Measurements from ENCODE around the gene YTHDF1.

The YTHDF1 gene

GRCh38 chr20:63192721-63193120 is 23.2 kb downstream of the YTHDF1 start:
- TF ChIP-seq ISL1 (CRISPR knock-in tag; IDR thresholded peaks at IDR 0.05) (no peak), ARNTL (CRISPR knock-in tag; IDR thresholded peaks at IDR 0.05; ENCODE audit: borderline replicate concordance, low read depth) (no peak), ESRRG (CRISPR knock-in tag; IDR thresholded peaks at IDR 0.05) (no peak), SNAI2 (CRISPR knock-in tag; IDR thresholded peaks at IDR 0.05) (no peak), PATZ1 (CRISPR knock-in tag; IDR thresholded peaks at IDR 0.05; ENCODE audit: borderline replicate concordance) (no peak)
- ATAC-seq = no peak

- no peak for TF ChIP-seq ZNF70 (CRISPR knock-in tag; IDR thresholded peaks at IDR 0.05)
- TF ChIP-seq OSR1 (CRISPR knock-in tag; IDR thresholded peaks at IDR 0.05) = no peak
- no peak for TF ChIP-seq RARB (CRISPR knock-in tag; IDR thresholded peaks at IDR 0.05)
- TF ChIP-seq TOX (CRISPR knock-in tag; IDR thresholded peaks at IDR 0.05; ENCODE audit: borderline replicate concordance) = no peak
- no peak; the same call in 2 of the 3 replicates for ATAC-seq
Observed at GRCh38 chr20:63191400-63191799, 24.5 kb downstream of the YTHDF1 start.

GRCh38 chr20:63190828-63191227 is 25.1 kb downstream of the YTHDF1 start:
- ATAC-seq = no peak; the same call in 2 of the 3 replicates
- TF ChIP-seq ARNTL (CRISPR knock-in tag; IDR thresholded peaks at IDR 0.05; ENCODE audit: borderline replicate concordance, low read depth) (no peak), ISL1 (CRISPR knock-in tag; IDR thresholded peaks at IDR 0.05) (no peak), TOX (CRISPR knock-in tag; IDR thresholded peaks at IDR 0.05; ENCODE audit: borderline replicate concordance) (no peak)

- ATAC-seq = no peak
- no peak for TF ChIP-seq POU6F1 (CRISPR knock-in tag; IDR thresholded peaks at IDR 0.05; ENCODE audit: borderline replicate concordance, low read depth)
- no peak for TF ChIP-seq CREB5 (CRISPR knock-in tag; IDR thresholded peaks at IDR 0.05; ENCODE audit: low read depth)
- TF ChIP-seq ZFP3 (CRISPR knock-in tag; IDR thresholded peaks at IDR 0.05) = no peak
- TF ChIP-seq TCF4 (CRISPR knock-in tag; IDR thresholded peaks at IDR 0.05; ENCODE audit: borderline replicate concordance) = no peak
- TF ChIP-seq ZC3H10 (CRISPR knock-in tag; IDR thresholded peaks at IDR 0.05) = no peak
- no peak for TF ChIP-seq RARB (CRISPR knock-in tag; IDR thresholded peaks at IDR 0.05)
- TF ChIP-seq CSDC2 (CRISPR knock-in tag; IDR thresholded peaks at IDR 0.05) = no peak
- no peak for TF ChIP-seq ESRRG (CRISPR knock-in tag; IDR thresholded peaks at IDR 0.05)
- no peak for TF ChIP-seq PPARA (CRISPR knock-in tag; IDR thresholded peaks at IDR 0.05; ENCODE audit: borderline replicate concordance)
Observed at GRCh38 chr20:63189846-63190559, 25.9 kb downstream of the YTHDF1 start.

GRCh38 chr20:63189322-63189642 is 26.6 kb downstream of the YTHDF1 start:
- no peak for ATAC-seq
- TF ChIP-seq ZNF70 (CRISPR knock-in tag; IDR thresholded peaks at IDR 0.05) = no peak
- no peak for TF ChIP-seq PATZ1 (CRISPR knock-in tag; IDR thresholded peaks at IDR 0.05; ENCODE audit: borderline replicate concordance)

- ATAC-seq = no peak
- TF ChIP-seq ESRRG (CRISPR knock-in tag; IDR thresholded peaks at IDR 0.05) = no peak
- TF ChIP-seq BACH2 (CRISPR knock-in tag; IDR thresholded peaks at IDR 0.05; ENCODE audit: borderline replicate concordance) = no peak
- TF ChIP-seq ISL1 (CRISPR knock-in tag; IDR thresholded peaks at IDR 0.05) = no peak
- TF ChIP-seq ZNF70 (CRISPR knock-in tag; IDR thresholded peaks at IDR 0.05) = no peak
- TF ChIP-seq PATZ1 (CRISPR knock-in tag; IDR thresholded peaks at IDR 0.05; ENCODE audit: borderline replicate concordance) = no peak
- TF ChIP-seq POU6F1 (CRISPR knock-in tag; IDR thresholded peaks at IDR 0.05; ENCODE audit: borderline replicate concordance, low read depth) = no peak
- TF ChIP-seq RARB (CRISPR knock-in tag; IDR thresholded peaks at IDR 0.05) = no peak
- TF ChIP-seq TCF4 (CRISPR knock-in tag; IDR thresholded peaks at IDR 0.05; ENCODE audit: borderline replicate concordance) = no peak
- TF ChIP-seq CSRNP3 (CRISPR knock-in tag; IDR thresholded peaks at IDR 0.05) = no peak
- TF ChIP-seq SNAI2 (CRISPR knock-in tag; IDR thresholded peaks at IDR 0.05) = no peak
Observed at GRCh38 chr20:63188641-63189321, 27.1 kb downstream of the YTHDF1 start.
